Embryonic facial prominence (tissue), 1 donor: ENCODE measurements around the gene MCOLN3.
"Not testable (repeated sequence)": the region's sequence is repeated elsewhere in the genome, so short reads cannot be mapped to it uniquely, and the experiment has no call there.

Experiments used
- DNase-seq: peaks from one replicate; pipeline ENCODE4 v3.0.0-alpha.2; 2016; ENCODE audit errors: extremely low spot score

The MCOLN3 gene

DNA sequence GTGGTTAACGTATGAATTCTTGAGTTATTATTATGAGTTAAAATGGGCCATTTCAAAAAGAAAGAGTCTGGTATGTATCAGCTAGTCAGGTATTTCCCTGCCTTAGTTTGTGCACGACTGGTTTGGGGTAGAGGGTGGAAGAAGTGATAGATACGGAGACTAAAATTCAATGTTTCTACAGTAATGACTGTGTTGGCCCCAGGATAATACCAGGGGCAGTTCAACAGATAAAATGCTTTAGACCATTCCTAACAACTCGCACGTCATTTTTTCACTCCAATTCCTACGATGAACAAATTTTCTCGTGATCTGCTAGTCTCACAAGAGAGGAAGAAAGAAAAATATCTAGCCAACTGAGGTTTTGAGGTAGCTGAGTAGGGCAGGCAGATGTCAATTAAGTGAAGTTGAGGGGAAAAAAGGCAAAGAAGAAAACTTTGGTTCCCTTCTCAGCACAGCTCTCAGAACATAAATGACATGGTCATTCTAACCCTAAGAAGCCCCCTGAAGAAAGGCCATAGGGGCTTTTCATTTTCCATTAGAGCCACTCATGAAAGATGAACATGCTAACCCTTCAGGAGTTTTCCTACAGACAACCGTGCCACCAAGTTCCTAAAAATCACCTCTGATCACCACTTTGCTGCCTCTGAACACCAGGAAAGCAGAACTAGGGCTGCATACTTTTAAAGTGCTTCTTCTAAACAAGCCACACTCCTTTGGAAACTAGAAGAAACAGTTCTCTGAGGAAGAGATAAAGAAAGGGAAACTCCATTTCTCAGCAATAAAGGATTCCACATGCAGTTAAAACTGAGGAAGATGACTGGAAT, 57.0 kb downstream of the MCOLN3 start:
- no peak for DNase-seq

GRCh38 chr1:84988588-84988987, 59.7 kb downstream of the MCOLN3 start:
- no peak for DNase-seq

DNA sequence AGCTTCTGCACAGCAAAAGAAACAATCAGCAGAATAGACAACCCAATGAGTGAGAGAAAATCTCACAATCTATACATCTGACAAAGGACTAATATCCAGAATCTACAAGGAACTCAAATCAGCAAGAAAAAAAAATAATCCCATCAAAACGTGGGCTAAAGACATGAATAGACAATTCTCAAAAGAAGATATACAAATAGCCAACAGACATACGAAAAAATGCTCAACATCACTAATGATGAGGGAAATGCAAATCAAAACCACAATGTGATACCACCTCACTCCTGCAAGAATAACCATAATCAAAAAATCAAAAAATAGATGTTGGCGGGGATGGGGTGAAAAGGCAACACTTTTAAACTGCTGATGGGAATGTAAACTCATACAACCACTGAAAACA, 61.7 kb downstream of the MCOLN3 start:
- not testable (repeated sequence) for DNase-seq

GRCh38 chr1:84985365-84985764, 62.9 kb downstream of the MCOLN3 start:
- no peak for DNase-seq

- no peak for DNase-seq
Measured at GRCh38 chr1:84982395-84982794, 65.9 kb downstream of the MCOLN3 start.

- no peak for DNase-seq
Measured at GRCh38 chr1:84975035-84975434, 73.3 kb downstream of the MCOLN3 start.

DNA sequence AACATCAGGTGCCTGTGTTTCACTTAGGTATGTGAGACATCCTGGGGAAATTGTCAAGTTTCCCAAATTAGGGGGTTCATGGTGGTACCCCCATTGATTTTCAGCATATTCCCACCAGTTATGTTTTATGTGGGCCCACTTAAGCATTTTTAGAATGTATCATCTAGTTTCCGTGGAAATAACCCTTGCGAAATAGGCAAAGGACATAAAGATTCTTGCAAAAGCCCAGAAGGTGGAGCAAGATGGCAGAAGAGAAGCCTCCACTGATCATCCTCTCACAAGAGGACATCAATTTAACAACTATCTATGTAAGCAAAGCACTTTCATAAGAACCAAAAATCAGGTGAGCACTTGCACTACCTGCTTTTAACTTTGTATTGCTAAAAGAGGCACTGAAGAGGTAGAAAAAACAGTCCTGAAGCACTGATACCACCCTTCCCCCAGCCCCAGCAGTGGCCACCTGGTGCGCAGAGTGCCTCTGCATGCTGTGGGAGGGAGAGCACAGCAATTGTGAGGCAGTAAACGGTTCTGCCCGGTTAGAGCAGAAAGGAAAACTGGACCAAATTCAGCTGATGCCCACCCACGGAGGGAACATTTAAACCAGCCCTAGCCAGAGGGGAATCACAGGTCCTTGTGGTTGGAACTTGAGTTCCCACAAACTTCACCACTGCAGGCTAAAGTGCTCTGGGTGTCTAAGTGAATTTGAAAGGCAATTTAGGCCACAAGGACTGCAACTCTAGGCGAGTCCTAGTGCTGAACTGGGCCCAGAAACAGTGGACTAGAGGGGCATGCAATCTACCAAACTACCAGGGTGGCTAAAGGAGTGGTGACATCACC, 74.6 kb downstream of the MCOLN3 start:
- DNase-seq: no peak

- DNase-seq: no peak
Measured at GRCh38 chr1:84972377-84972987, 75.8 kb downstream of the MCOLN3 start.

DNA sequence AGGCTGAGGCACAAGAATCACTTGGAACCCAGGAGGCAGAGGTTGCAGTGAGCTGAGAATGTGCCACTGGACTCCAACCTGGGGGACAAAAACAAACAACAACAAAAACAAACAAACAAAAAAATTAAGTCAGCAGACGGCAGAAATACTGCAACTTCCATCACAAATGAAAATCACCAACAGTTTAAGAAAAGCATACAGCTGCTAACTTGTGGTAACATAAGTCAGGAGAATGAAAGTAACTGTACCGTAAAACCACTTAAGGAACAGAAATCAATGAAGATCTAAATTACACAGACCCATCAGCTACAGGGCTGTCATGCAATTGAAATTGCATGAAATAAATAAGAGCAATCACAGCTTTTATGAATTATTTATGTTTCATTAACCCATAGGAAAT, 76.3 kb downstream of the MCOLN3 start:
- no peak for DNase-seq

DNA sequence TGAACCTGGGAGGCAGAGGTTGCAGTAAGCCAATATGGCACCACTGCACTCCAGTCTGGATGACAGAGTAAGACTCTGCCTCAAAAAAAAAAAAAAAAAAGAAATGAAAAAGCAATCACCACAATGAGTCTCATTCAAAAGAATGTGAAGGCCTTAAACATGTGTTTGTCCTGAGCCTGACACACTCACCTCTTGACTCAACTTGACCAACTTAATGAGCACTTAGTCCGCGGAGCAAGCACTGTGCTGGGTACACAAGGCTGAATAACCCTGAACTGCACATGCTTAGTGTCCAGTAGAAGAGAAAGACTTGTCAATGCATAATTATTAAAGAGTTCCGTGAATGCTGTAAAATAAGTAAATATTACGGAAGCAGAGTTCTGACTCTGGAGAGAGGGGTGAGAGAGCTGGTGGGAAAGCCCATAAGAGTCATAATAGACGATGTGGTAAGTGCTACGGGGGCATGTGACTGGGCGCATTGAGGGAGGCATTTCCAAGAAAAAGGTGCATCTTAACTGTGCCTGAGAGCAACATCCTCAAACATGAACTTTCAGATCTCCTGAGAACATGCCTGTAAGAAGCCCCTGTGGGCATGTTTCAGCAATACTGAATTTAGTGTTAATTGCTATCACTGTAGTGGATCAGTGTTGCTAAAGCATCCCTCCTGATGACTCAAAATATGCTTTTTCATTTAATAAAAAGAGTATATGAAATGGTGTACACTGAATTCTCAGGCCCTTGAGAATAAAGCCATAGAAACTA, 78.6 kb downstream of the MCOLN3 start:
- DNase-seq: no peak

GRCh38 chr1:84968865-84969264, 79.4 kb downstream of the MCOLN3 start:
- DNase-seq: no peak

GRCh38 chr1:84968101-84968500, 80.2 kb downstream of the MCOLN3 start:
- no peak for DNase-seq
